GM18499 (cell line): ENCODE measurements around the gene ZNF660.

Experiments
- ATAC-seq: cut with Tn5 transposase; IDR thresholded peaks from one replicate; pipeline ENCODE4 v1.9.1; 2021; ENCODE audit warnings: moderate number of reproducible peaks; ENCODE audit not compliant: insufficient read depth, unreplicated experiment

The ZNF660 gene

GRCh38 chr3:44624749-44625480 is 40.2 kb downstream of the ZNF660 start, which contains the start of gene ZNF197:
ZNF197 (plus strand) TSS chr3:44625036; CDS start chr3:44629155, 4,119 bp downstream.
- peak; percentile 82 for ATAC-seq

- ATAC-seq = no peak
These were observed 44.0 kb downstream of the ZNF660 start for GRCh38 chr3:44628716-44629115.

- ATAC-seq = no peak
These were observed 47.4 kb downstream of the ZNF660 start for GRCh38 chr3:44632193-44632592.

DNA sequence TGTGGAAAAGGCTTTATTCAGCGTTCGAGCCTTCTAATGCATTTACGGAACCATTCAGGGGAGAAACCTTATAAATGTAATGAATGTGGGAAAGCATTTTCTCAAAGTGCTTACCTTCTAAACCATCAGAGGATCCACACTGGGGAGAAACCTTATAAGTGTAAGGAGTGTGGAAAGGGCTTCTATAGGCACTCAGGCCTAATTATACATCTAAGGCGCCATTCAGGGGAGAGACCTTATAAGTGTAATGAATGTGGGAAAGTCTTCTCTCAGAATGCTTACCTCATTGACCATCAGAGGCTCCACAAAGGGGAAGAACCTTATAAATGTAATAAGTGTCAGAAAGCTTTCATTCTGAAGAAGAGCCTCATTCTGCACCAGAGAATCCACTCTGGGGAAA is 57.6 kb downstream of the ZNF660 start:
- ATAC-seq = no peak

DNA sequence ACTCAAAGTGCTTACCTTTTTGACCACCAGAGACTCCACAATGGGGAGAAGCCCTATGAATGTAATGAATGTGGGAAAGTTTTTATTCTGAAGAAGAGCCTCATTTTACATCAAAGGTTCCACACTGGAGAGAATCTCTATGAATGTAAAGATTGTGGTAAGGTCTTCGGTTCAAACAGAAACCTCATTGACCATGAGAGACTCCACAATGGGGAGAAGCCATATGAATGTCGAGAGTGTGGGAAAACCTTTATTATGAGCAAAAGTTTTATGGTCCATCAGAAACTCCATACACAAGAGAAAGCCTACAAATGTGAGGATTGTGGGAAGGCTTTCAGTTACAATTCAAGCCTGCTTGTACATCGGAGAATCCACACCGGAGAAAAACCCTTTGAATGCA is 58.3 kb downstream of the ZNF660 start:
- no peak for ATAC-seq

DNA sequence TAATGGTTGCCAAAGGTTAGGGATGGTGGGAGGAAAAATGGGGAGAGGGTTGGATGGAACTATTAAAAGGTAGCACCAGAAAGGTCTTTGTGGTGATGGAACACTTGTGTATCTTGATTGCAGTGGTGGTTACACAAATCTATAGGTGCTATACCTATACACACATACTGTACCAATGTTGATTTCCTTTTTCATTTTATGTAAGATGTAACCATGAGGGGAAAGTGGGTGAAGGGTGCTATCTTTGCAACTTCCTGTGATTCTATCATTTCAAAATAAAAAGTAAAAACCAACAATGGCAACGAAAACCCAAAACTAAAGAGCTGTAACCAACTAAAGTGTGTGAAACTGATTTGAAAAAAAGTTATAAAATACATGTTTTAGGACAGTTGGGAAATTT is 63.0 kb downstream of the ZNF660 start:
- ATAC-seq = no peak

GRCh38 chr3:44648564-44649229 is 63.9 kb downstream of the ZNF660 start, which contains the start of gene ZNF35:
ZNF35 (plus strand) TSS chr3:44648732; CDS start chr3:44651068, 2,336 bp downstream.
- ATAC-seq = peak; percentile 68
